HG02798 (cell line): Measurements from ENCODE around the gene NEMP2.

Experiments
- ATAC-seq: cut with Tn5 transposase; IDR thresholded peaks from one replicate; pipeline ENCODE4 v1.9.1; 2021; ENCODE audit warnings: mild to moderate bottlenecking; ENCODE audit not compliant: unreplicated experiment, poor library complexity

NEMP2 gene, protein sequence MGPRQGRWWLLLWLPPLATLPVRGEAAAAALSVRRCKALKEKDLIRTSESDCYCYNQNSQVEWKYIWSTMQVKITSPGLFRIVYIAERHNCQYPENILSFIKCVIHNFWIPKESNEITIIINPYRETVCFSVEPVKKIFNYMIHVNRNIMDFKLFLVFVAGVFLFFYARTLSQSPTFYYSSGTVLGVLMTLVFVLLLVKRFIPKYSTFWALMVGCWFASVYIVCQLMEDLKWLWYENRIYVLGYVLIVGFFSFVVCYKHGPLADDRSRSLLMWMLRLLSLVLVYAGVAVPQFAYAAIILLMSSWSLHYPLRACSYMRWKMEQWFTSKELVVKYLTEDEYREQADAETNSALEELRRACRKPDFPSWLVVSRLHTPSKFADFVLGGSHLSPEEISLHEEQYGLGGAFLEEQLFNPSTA

DNA sequence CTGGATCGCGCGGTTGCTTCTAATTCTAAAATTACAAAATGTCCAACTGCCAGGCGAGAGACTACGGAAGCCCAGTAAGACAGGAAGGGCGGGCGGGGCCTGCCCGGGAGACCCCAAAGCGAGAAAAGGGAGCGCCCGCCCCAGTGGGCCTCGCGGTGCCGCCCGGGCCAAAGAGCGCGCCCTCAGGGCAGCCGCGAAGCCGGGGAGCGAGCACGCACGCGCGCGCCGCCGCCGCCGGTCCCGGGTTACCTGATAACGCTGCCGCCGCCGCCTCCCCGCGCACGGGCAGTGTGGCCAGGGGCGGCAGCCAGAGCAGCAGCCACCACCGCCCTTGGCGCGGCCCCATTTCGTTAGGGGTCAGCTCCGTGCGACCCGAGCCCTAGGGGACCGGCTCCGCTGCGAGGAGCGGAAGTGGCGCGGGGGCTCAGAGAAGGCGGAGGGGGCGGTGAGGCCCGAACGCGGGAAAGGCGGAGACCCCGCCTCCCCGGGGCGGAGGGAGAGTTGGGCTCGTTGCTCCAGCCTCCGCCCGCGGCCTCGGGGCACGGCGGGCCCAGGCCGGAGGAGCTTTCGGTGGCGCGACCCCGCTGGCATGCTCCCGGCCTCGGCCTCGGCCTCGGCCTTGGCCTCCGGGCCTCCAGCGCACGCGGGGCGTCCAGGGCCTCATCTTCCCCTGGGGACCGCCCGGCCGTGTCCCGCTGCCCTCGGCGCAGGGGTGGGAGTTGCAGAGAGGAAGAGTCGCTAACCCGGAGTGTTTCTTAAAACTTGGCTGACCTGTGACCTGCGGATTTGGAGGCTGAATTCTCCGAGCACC, at the start of gene NEMP2:
TSS of gene NEMP2 (minus strand) at position 413 of the 811 bp plus-strand sequence. CDS start at position 346, 67 bp downstream.
- ATAC-seq, result peak; percentile 78

DNA sequence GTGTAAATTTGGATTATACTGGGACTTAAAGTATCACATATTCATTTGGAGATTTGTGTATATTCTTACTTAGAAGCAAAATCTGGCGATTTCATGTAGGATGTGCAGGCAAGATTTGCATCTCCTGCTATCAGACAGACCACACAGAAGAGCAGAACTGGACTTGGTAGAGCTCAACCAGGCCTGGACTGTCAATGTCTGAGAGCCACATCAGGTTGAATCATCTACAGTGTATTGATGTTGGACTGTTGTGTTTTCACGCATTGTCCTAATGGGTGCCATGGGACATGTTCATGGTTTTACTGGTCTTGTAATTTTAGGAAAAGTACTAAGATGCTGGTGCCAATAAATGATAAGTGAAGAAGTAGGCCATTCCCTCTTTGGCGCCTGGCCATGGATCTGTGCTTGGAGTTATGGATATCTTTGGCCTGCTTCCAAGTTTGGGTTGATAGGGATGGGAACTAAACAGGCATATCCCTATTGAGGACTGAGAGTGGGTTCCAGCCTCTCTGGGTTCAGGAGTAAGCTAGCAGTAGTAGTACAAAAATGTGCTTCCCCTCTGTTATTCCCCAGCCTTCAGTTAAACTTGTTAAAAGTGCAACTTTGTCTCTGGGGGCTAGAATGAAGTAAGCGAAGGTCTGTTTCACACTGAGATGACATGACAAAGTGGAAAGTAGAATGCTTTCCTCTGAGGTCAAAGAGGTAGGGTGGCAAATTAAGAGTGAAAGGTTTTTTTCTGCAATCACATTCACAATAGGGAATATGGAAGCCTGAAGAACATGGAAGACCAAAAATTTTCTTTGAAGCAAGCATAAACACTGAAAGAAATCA, 49.2 kb upstream of the NEMP2 start:
- peak; percentile 71 for ATAC-seq

DNA sequence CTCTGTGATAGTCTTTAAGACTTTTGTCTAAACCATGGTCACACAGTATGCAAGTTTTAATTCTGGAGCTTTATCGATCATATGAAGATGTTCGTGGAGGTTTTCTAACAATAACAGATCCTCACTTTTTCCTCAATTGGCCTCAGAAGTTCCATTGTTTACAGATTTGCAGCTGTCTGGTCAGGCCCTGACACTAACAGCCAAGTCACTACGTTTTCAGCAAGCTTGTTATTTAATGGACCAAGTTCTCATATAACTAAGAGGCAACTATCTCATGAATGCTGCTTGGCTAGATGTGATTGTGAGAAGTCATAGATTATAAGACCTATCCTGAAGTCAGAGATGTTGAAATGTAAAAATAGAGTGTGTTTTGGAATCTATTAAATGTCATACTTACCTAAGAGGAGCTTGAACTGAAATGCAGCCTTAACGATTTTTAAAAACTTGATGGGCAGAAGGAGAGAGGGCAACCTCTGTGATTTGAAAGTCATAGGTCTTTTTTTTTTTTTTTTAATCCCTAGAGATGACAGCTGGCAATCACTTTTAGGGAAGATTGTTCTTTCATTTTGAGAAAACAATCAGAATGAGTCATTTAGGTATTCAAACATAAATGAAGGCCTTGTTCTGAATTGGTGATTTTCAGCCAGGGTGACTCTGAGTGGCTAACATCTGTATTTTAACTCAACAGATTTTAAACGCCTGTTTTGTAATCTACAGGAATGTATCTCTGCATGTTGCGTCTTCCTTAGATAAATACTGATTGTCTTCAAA, 48.4 kb upstream of the NEMP2 start:
- ATAC-seq, result peak; percentile 57

DNA sequence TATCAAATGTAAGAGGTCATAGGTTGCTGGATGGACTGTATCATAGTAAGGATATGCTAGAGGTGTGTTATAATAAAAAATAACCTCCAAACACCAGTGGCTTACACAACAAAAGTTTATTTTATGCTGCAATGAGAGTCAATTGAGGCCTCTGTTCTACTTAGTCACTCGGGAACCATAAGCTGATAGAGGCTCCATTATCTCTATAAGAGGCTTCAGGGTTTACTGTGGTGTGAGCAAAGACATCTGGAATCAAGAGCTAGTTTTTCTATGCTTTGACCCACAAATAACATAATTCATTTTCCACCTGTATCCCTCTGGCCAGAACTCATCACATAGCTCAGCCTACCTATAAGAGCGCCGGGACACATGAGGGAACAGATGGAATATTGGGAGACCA, 47.5 kb upstream of the NEMP2 start:
- no peak for ATAC-seq

DNA sequence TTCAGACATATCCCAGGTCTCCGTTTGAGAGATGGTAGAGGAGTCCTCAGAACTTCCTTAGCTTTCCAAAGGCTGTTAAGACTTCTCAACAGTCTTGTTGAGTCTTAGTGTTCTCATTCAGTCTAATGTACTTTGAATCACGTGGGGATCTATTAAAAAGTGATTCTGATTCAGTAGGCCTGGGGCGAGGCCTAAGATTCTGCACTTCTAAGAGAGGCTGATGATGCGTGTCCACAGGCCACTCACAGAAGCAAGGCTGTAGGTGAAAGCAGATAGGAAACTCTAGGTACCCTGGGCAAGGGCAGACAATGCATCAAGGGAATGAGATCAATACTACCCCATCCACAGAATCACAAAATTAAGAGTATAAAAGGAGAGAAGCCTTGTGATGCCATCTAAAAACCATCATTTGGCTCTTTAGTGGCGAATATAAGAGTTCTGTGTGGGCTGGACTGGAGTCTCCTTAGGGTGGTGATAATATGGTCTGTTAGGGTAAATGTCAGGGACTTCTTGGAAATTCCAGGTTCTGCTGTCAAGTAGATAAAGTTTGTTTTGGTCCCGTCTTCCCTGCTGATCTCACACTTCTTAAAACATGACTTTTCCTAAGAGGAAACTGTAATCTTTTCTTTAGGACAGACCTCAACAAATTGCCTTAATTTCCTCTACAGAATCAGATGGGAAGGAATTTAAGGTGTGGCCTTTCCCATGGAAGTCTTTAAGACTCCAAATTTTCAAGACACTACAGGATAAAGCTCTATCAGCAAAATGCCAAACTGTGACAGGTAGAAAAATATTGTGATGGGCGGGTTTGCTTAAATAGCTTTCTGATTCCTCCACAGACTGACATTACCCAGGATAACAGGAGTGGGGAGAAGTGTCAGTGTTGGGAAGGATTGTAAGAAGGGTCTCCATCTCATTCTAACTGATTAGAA, 45.7 kb upstream of the NEMP2 start:
- ATAC-seq, result no peak

DNA sequence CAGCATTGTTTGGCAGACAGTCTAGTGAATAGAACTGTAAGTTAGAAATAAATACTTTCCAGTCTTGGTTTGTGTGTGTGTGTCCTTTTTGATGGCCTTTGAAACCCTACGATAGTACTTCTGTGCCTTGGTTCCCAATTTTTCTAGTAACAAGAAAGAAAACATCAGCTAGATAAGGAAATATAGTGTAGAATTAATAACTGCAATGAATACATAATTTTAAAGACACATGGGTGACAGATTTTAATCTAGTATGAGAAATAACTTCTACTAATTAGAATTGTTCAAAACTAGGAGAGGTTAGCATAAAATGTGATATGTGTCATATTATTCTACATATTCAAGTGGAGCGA, 44.5 kb upstream of the NEMP2 start:
- no peak for ATAC-seq

DNA sequence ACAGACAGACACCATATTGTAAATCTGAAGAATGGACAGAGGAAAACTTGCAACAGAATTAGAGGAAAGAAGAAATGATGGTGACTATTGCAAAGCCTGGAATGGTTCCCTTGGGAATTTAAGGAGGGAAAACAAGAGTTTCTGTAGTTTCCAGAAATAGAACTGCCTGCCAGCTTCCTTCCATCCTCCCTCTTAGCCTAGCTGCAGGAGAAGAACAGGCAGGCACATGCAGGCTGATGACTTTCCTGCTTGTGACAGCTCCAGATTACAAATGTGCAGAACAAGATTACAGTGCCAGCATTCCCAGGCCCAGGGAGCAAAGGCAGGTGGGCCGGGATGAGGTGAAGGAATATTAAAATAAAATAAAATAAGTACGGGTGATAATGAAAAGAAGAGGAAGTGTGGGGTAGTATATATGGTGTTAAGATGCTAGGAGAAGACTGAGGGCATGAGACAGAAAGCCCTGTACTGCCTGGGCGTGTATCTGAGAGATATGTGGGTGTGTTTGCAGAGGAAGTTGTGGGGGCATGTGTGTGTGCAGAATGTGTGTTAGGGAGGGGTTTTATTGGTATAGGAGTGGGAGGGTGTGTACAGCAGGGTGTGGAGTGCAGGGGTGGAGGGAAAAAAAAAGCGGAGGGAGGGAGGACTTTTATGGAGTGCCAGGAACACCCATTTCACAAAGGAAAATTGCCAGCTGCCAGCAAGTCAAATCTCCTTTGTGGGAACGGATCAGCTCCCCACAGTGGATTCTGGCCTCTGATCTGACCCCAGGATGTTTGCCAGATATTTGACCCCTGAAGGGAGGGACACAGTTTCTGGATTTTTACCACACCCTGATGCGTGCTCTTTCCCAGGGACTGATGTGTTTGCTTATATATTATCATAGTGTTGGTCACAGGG, 43.9 kb upstream of the NEMP2 start:
- ATAC-seq, result no peak

DNA sequence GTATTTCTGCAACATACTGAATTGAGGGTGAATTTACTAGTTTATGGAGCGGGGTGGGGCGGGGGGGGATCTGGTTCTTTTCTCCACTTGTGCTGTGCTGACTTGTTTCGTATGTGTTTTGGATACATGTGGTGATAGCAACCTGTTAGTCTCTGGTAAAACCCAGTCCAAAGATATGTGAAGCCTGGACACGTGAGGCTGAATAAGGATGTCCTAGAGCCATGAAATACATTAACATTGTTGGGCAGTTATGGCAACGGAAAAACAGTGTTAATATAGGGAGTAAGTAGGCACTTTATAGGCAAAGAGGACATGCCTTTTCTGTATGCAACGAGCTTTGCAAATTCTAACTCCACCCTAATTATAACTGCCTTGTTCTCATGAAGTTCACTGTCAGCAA, 42.1 kb upstream of the NEMP2 start:
- ATAC-seq, result no peak

DNA sequence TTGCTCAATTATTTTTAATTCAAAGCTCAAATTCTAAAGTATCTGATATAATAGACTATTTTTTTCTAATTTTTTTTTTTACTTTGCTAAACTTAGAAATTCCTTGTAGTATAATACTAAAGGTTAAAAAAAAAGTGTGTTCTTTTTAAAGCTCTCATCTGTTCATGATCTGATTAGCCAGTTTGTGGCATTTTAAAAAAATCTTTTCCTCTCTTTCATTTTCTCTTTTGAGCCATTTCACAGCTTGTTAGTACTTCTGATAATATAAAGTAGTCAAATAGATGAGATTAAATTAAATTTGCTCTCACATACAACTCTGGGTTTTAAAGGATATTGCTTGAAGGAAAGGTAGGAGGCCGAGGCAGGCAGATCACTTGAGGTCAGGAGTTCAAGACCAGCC, 40.7 kb upstream of the NEMP2 start:
- ATAC-seq, result no peak

DNA sequence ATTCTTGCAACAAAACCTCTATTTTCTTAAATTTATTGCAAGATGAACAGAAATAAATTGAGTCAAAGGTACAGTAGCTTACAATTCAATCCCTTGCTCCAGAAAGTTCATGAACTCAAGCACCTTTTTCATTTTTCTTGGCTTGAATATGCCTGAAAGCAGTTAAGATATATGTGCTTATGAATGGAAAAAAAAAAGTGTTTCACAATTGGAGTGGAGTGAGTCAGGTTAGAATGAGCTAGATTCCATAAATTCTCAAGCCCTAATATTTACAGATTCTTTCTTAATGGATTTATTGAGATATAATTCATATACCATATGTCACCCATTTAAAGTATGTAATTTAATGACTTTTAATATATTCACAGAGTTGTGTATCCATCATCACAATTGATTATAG, 39.6 kb upstream of the NEMP2 start:
- ATAC-seq, result no peak

DNA sequence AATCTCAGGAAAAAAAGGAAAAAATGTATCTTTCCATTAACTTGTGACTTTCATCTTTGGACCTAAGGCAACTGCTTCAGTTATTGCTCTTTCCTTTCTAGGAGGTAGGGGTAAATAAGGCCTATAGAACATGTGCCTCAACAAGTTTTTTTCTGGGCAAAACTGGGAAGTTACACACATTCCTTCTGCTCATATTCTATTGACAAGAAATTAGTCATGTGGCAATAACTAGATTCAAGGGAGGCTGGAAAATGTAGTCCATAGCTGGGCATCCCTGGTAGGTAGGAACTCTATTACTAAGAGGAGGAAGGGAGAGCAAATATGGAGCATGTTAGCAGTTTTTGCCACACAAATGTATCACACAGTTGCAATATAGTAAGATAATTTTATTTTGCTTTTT, 37.7 kb upstream of the NEMP2 start:
- ATAC-seq, result no peak

DNA sequence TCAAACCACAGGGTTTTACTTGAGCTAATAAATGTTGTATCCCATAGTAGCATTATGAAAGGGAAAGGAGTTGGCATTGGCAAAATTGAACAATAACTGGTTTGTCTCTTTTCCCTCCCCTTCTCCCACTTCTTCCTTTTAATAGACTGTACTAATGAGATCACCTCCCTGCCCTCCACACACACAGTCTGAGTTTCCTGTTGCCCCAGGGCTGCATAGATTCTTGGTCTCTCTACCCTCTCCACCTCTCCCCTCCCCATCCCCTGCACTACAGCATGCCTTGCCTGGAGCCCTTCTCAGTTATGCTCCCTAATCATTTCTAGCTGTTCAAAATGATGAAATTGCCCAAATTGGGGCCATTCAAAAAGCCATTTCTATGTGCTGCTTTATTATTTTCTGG, 37.2 kb upstream of the NEMP2 start:
- no peak for ATAC-seq

DNA sequence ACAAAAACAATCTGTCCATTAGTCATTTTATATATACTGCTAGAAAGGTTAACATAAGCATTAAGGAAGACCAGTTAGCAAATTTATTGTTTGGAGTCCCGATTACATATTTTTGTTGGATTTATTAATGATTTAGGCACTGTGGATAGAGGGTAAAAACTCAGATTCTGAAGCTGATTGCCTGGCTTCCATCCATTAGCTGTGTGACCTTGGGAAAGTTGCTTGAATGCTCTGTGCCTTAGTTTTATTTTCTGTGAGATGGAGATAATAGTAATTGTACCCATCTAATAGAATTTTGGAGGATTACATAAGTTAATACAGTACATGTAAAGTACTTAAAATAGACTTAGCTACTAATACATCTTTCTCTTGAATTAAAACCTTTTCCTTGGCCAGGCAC, 36.3 kb upstream of the NEMP2 start:
- ATAC-seq, result no peak

DNA sequence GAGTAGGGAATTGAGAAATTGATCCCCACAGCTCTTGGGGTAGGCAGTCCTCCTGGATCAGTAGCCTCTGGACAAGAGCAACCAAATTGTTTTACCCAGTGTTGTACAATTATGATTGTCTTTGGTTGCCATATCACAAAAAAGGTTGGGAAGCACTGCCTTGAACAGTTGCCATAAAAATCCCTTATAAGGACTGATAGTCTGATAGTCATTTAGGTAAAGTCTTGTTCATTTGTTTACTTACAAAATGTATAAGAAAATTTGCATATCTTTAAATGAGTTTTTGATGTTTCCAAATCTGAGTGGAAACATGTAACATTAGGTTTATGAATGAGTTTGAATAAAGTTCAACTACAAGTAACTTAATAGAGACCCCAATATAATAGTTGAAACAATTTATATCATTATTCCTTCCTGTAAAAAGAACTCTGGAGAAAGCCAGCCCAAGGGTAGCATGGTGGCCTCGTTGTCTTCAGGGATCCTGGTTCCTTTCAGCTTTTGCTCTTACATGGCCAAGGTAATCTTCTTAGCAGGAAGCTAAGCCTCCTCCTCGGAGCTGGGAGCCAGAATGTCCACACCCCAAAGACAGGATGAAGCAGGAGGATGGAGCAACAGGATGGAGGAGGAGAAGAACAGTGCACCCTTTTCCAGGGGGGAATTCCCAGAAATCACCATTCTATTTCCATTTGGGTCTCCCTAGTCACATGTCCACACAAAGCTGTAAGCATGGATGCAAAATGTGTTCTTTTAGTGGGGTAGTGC, 35.7 kb upstream of the NEMP2 start:
- ATAC-seq, result no peak

DNA sequence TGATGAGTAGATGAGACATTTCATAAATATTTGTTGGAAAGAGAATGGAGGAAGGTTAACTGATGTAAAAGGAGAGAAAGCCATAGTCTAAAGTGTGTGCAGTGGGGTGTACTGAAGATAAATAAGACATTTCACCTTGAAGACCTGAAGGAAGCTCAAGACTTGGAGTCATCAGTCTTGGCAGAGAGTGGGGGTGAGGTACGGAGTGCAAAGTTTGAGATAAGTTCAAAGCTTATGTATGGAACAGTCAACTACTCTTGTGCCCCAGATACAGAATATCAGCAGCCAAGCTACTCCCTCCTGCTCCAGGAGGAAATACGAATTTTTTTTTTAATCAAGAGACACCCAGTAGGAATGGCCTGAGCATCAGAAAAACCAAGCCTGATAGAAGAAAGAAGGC, 30.3 kb upstream of the NEMP2 start:
- ATAC-seq, result no peak

DNA sequence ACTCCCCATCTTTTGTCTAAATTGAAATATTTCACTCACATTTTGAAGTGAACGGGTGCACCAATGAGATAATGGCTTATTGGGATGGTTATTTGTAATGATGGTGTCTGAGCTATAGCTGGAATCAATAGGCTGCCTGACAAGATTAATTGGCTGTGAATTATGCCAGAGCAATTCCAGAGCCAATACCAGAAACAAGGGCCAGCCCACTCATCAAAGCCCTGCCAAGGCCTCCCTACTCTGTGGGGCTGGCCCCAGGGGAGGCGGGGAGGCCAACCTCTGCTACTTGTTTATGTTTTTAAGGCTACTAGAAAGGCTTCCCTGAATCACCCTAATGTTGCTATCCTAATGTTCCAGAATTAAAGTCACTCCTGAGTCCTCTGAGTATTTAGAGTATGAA, 29.1 kb upstream of the NEMP2 start:
- ATAC-seq, result no peak

DNA sequence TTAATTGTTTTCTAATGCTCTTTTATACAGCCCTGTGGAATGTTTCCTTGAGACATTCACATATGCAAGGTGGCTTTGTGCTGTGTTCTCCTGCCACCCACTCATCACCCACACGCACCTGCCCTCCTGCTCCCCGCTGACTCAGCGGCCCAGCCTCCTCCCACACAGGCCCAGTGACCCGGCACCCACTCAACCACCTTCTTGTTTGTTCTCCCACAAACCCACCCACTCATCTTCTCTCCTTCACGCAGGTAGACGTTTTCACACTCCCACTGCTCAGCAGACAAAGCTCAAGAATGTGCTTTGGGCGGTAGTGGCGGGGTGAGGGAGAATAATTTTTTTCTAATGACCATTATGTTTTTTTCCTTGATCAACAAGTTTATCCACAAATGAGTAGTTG, 28.6 kb upstream of the NEMP2 start:
- peak; percentile 60 for ATAC-seq
